ENCODE data around the gene MYBPC2. TPM values are rescaled to one million over a fixed set of nuclear protein-coding genes. Genes with fewer than 3 reads are reported as not detected.
A peak's percentile ranks its signal among the peaks of the same experiment; 100 is the strongest.
"Not testable (repeated sequence)": the region's sequence is repeated elsewhere in the genome, so short reads cannot be mapped to it uniquely, and the experiment has no call there.

MYBPC2 gene
- total RNA-seq, 1 donor from 2014 or later = not detected

GRCh38 chr19:50468818-50469217 lies 36.1 kb downstream of the MYBPC2 start:
- H3K4me1 ChIP-seq = no peaks in the 10 kb centered on the region
- intact Hi-C loops (cut with DNase I) = no loop called here
- DNase-seq (ENCODE audit: extremely low spot score in 2 of 2) = no peak
- H3K27me3 ChIP-seq = no peaks in the 10 kb centered on the region
- no peak overlapping the region for H3K4me3 ChIP-seq
- no peaks in the 10 kb centered on the region for H3K9me3 ChIP-seq
- no peak for TF ChIP-seq POLR2A (IDR thresholded peaks at IDR 0.05)
- TF ChIP-seq CTCF (IDR thresholded peaks at IDR 0.05) = no peak
- no peak for TF ChIP-seq POLR2AphosphoS5 (IDR thresholded peaks at IDR 0.05; ENCODE audit: insufficient read depth in 1 of 2, low read depth in 1 of 2)
- no peaks in the 10 kb centered on the region for H3K36me3 ChIP-seq
- H3K27ac ChIP-seq = no peak overlapping the region

- H3K27ac ChIP-seq; H3K27me3 ChIP-seq; intact Hi-C loops (cut with DNase I); H3K9me3 ChIP-seq; H3K4me3 ChIP-seq; DNase-seq (ENCODE audit: extremely low spot score in 2 of 2); H3K36me3 ChIP-seq: not testable (repeated sequence)
- peaks cover 17% of the 10 kb centered on the region for H3K4me1 ChIP-seq
Observed at GRCh38 chr19:50473336-50473735, 40.6 kb downstream of the MYBPC2 start.

DNA sequence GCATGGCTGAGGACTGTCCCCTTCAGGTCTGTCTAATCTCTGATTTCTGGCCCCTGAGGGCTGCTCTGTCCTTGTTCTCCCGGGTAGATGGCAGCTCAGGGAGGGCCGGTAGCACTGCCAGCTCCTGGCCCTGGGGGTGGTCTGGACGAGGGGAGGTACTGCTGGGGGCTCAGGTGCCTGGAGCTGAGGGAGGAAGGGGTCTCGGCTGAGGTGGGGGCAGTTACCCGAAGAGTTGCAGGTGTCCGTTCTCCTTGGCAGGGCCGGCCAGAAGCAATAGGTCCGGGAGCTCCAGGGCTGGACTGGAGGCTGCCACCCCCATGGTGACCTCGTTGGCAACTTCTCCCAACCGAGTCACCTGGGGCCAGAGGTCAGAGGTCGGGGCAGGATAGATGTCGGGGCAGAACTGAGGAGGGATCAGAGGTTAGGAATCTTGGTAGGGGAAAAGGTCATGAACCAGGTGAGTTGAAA lies 42.4 kb downstream of the MYBPC2 start:
- intact Hi-C loops (cut with DNase I) = no loop called here
- H3K4me1 ChIP-seq = peaks cover 22% of the 10 kb centered on the region
- H3K9me3 ChIP-seq = no peaks in the 10 kb centered on the region
- DNase-seq (ENCODE audit: extremely low spot score in 2 of 2) = no peak
- H3K27ac ChIP-seq = no peak overlapping the region
- TF ChIP-seq POLR2AphosphoS5 (IDR thresholded peaks at IDR 0.05; ENCODE audit: insufficient read depth in 1 of 2, low read depth in 1 of 2) (no peak), POLR2A (IDR thresholded peaks at IDR 0.05) (no peak), CTCF (IDR thresholded peaks at IDR 0.05) (no peak)
- H3K27me3 ChIP-seq = no peaks in the 10 kb centered on the region
- H3K4me3 ChIP-seq = no peak overlapping the region
- H3K36me3 ChIP-seq = peaks cover 0 to 11% of the 10 kb centered on the region in 2 donors

DNA sequence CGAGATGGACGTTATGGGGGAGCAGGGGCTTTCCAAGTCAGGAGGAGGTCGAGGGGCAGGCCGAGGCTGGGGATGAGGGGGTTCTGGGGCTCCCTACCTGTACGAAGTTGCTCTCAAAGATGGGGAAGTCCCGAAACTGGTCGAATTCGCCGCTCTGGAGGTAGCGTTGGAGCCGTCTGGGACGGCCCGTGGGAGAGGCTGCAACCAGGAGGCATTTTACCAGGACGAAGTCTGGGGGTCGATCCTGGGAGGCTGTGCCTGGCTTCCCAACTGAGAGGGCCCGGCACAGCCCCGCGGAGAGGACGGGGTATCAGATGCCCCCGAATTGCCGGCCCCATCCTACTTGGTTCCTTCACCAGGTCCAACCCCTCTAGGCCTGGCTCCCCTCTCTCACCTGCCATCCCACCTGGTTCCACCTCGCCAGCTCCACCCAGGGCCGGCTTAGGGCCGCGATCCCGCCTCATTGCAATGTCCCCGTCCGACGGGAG lies 43.1 kb downstream of the MYBPC2 start:
- H3K4me3 ChIP-seq = peak overlapping the region; percentile 77 to 86
- TF ChIP-seq POLR2AphosphoS5 (IDR thresholded peaks at IDR 0.05; ENCODE audit: insufficient read depth in 1 of 2, low read depth in 1 of 2) (no peak), CTCF (IDR thresholded peaks at IDR 0.05) (no peak), POLR2A (IDR thresholded peaks at IDR 0.05) (no peak)
- H3K27ac ChIP-seq = no peak overlapping the region
- no peaks in the 10 kb centered on the region for H3K9me3 ChIP-seq
- no peak for DNase-seq (ENCODE audit: extremely low spot score in 2 of 2)
- no peaks in the 10 kb centered on the region for H3K27me3 ChIP-seq
- intact Hi-C loops (cut with DNase I) = no loop called here
- H3K36me3 ChIP-seq = peaks cover 0 to 17% of the 10 kb centered on the region in 2 donors
- peaks cover 22% of the 10 kb centered on the region for H3K4me1 ChIP-seq

- Histone ChIP-seq H3K27me3 (no peaks in the 10 kb centered on the region), H3K4me3 (peak within 1 kb of the TSS; percentile 77 to 86), H3K27ac (peak within 1 kb of the TSS; percentile 68), H3K36me3 (peaks cover 0 to 23% of the 10 kb centered on the region in 2 donors), H3K4me1 (peaks cover 22% of the 10 kb centered on the region), H3K9me3 (no peaks in the 10 kb centered on the region)
- intact Hi-C loops (cut with DNase I) = no loop called here
- peak in 1 of 2 donors; percentile 5 for TF ChIP-seq POLR2A (IDR thresholded peaks at IDR 0.05)
- TF ChIP-seq CTCF (IDR thresholded peaks at IDR 0.05) = peak in 1 of 3 experiments; percentile 9
- peak; percentile 80 to 92 for TF ChIP-seq POLR2AphosphoS5 (IDR thresholded peaks at IDR 0.05; ENCODE audit: insufficient read depth in 1 of 2, low read depth in 1 of 2)
- no peak for DNase-seq (ENCODE audit: extremely low spot score in 2 of 2)
Observed at GRCh38 chr19:50476224-50476906, 43.7 kb downstream of the MYBPC2 start, which contains the start of the genes EMC10 and GARIN5A. TSS of gene EMC10 (plus strand) at chr19:50476507. CDS start at chr19:50476545, 38 bp downstream. TSS of gene GARIN5A (minus strand) at chr19:50476848. CDS start at chr19:50476388, 460 bp downstream.

Measured in vagina (tissue), 2 donors.